ENCODE data around the gene ACVR2B.

DNA sequence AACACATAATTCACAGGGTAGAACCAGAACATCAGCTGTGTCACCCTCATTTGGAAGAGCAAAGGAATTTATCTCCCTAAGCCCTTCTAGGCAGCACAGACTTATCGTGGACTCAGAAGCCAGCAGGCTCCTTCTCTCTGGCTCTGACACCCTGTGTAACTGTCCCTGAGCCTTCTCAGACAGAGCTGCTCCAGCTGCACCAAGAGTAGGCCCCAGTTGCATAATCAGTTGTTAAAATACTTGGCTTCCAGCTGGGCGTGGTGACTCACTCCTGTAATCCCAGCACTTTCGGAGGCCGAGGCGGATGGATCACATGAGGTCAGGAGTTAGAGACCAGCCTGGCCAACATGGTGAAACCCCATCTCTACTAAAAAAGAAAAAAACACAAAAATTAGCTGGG lies 49.4 kb upstream of the ACVR2B start:
- TF ChIP-seq, protein P1, sequence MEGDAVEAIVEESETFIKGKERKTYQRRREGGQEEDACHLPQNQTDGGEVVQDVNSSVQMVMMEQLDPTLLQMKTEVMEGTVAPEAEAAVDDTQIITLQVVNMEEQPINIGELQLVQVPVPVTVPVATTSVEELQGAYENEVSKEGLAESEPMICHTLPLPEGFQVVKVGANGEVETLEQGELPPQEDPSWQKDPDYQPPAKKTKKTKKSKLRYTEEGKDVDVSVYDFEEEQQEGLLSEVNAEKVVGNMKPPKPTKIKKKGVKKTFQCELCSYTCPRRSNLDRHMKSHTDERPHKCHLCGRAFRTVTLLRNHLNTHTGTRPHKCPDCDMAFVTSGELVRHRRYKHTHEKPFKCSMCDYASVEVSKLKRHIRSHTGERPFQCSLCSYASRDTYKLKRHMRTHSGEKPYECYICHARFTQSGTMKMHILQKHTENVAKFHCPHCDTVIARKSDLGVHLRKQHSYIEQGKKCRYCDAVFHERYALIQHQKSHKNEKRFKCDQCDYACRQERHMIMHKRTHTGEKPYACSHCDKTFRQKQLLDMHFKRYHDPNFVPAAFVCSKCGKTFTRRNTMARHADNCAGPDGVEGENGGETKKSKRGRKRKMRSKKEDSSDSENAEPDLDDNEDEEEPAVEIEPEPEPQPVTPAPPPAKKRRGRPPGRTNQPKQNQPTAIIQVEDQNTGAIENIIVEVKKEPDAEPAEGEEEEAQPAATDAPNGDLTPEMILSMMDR (IDR thresholded peaks at IDR 0.05), result no peak
- TF ChIP-seq POLR2A (IDR thresholded peaks at IDR 0.05), result no peak
